MCF 10A (cell line): ENCODE measurements around the gene GAPT. TPM values are rescaled to one million over a fixed set of nuclear protein-coding genes. Genes with fewer than 3 reads are reported as not detected.

Source experiments
- BruUV-seq: library from RNA; stranded (reverse); fragments of 400-500 nt; replicated peaks from 2 replicates; lab custom pipeline; 2021; lab: Mats Ljungman, UMichigan
- CTCF ChIA-PET: fragments of 300-600 bp; sonication (Branson Sonifier 250); formaldehyde crosslinking; extraction: SDS; loops from one replicate; lab custom pipeline; 2021; ENCODE audit warnings: antibody characterized with exemption, inconsistent platforms; lab: Yijun Ruan, JAX
- POLR2A ChIA-PET: fragments of 300-600, 350-650 bp; sonication (Branson Sonifier 250); formaldehyde crosslinking; extraction: SDS; loops from one replicate; lab custom pipeline; 2020; ENCODE audit warnings: antibody characterized with exemption, inconsistent platforms; lab: Yijun Ruan, JAX
- DNase-seq: peaks from one replicate; pipeline ENCODE4 v3.0.0-alpha.2; 2018; ENCODE audit not compliant: unreplicated experiment
- H3K27ac Mint-ChIP-seq: one replicate; pipeline ENCODE4 v1.8.0; 2022; ENCODE audit warnings: mild to moderate bottlenecking, low read depth, mixed read lengths; ENCODE audit not compliant: unreplicated experiment
- H3K27me3 Mint-ChIP-seq: one replicate; pipeline ENCODE4 v1.8.0; 2022; ENCODE audit warnings: mixed read lengths; ENCODE audit not compliant: insufficient read depth, unreplicated experiment
- H3K36me3 Mint-ChIP-seq: one replicate; pipeline ENCODE4 v1.8.0; 2022; ENCODE audit warnings: mild to moderate bottlenecking, moderate library complexity, mixed read lengths; ENCODE audit not compliant: insufficient read depth, unreplicated experiment
- H3K4me1 Mint-ChIP-seq: one replicate; pipeline ENCODE4 v1.8.0; 2022; ENCODE audit warnings: mixed read lengths; ENCODE audit not compliant: insufficient read depth, unreplicated experiment
- H3K4me3 Mint-ChIP-seq: one replicate; pipeline ENCODE4 v1.8.0; 2022; ENCODE audit warnings: mild to moderate bottlenecking, moderate library complexity, mixed read lengths; ENCODE audit not compliant: unreplicated experiment
- H3K9me3 Mint-ChIP-seq: one replicate; pipeline ENCODE4 v1.8.0; 2022; ENCODE audit warnings: mixed read lengths; ENCODE audit not compliant: unreplicated experiment
- intact Hi-C: fragments of 100-400 bp; cut with micrococcal nuclease; formaldehyde crosslinking; loops from 2 replicates; pipeline ENCODE4 v1.14.1; 2022
- total RNA-seq: library from RNA; stranded (reverse); gene quantifications from 2 replicates; pipeline ENCODE4 v1.2.3, GENCODE V29; 2022
- TF ChIP-seq, protein P1 (sequence below): fragments of 200-600 bp; IDR thresholded peaks from one replicate; pipeline ENCODE4 v1.8.0; 2022; ENCODE audit warnings: antibody characterized with exemption, mild to moderate bottlenecking; ENCODE audit not compliant: unreplicated experiment

The GAPT gene
- total RNA-seq, 1 experiment from 2014 or later = not detected

DNA sequence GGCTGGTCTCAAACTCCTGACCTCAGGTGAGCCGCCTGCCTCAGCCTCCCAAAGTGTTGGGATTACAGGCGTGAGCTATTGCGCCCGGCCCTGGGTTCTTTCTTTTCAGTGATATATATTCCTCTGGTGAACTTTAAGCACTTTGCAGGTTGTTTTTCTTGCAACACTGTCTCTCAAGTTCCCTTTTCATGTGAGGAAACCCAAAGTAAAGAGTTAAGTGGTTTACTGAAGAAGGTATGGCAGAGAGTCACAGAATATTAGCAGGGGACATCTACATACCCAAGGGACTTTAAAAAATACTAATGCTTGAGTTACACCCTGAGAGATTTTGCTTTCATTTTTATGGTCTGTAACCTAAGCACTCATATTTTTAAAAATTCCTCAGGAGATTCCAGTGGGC is 6.7 kb upstream of the GAPT start:
- Mint-ChIP-seq H3K36me3 (no peaks in the 10 kb centered on the region), H3K27ac (no peak overlapping the region), H3K9me3 (no peaks in the 10 kb centered on the region), H3K4me3 (no peak overlapping the region), H3K27me3 (peaks cover 27% of the 10 kb centered on the region), H3K4me1 (no peaks in the 10 kb centered on the region)
- intact Hi-C loops = no loop called here
- no peak for DNase-seq
- no TSS peak for BruUV-seq
- TF ChIP-seq, protein P1, sequence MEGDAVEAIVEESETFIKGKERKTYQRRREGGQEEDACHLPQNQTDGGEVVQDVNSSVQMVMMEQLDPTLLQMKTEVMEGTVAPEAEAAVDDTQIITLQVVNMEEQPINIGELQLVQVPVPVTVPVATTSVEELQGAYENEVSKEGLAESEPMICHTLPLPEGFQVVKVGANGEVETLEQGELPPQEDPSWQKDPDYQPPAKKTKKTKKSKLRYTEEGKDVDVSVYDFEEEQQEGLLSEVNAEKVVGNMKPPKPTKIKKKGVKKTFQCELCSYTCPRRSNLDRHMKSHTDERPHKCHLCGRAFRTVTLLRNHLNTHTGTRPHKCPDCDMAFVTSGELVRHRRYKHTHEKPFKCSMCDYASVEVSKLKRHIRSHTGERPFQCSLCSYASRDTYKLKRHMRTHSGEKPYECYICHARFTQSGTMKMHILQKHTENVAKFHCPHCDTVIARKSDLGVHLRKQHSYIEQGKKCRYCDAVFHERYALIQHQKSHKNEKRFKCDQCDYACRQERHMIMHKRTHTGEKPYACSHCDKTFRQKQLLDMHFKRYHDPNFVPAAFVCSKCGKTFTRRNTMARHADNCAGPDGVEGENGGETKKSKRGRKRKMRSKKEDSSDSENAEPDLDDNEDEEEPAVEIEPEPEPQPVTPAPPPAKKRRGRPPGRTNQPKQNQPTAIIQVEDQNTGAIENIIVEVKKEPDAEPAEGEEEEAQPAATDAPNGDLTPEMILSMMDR = no peak
- CTCF ChIA-PET = no interaction called here
- POLR2A ChIA-PET = no interaction called here

DNA sequence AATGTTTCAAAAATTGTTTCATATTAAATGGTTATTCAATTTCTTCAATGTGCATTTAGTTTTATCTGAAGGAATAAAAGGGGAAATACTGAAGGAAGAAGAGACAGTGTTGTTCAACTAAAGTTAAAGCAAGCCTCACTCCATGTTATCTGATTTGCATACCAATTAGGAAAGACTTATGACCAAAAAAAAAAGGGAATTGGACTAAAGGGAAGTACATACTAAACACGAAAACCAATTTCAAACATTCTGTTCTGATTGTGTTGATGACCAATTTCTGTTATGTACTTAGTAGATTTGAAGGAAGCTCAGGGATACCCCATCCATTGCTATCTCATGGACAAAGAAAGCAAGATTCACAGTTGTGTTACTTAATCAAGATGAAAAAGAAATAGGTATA is 4.9 kb upstream of the GAPT start:
- no peak overlapping the region for H3K4me3 Mint-ChIP-seq
- ChIA-PET POLR2A (no interaction called here), CTCF (interaction anchor here (0.7 to 1.7 kb wide), 5 partner anchors 11 to 952 kb away, joined by 3 to 11 read pairs (median 3); no protein-coding TSS in a partner anchor)
- H3K4me1 Mint-ChIP-seq = no peaks in the 10 kb centered on the region
- intact Hi-C loops = no loop called here
- no peaks in the 10 kb centered on the region for H3K9me3 Mint-ChIP-seq
- peaks cover 45% of the 10 kb centered on the region for H3K27me3 Mint-ChIP-seq
- TF ChIP-seq, protein P1 = no peak
- no peak for DNase-seq
- no TSS peak for BruUV-seq
- no peaks in the 10 kb centered on the region for H3K36me3 Mint-ChIP-seq
- no peak overlapping the region for H3K27ac Mint-ChIP-seq

DNA sequence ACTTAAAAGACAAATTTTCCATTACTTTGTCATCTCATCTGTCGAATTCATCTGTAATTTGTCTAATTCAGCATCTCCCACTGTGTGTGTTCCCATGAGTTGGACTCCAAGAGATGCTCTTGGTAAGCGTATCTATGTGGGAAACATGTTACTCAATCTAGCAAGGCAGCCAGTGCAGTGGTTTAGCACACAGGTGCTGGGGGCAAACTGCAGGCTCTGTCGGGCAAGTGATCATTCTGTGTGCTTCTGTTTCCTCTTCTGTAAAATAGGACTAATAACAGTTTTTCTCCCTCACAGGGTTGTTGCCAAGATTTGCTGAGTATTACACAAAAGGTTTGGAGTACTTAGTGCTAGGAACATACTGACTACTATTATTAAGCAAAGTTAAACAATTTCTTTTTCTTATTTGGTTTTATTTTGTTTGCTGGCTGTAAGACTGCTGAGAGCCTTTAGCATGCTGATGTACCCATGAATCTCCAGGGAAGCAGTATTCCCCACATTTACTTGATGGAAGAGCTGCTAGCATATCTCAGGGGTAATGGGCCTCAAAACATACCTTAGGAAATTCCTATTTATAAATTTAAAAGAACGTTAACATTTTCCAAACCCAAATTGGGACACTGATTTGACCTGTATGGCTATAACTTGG is 709 bp upstream of the GAPT start:
- Mint-ChIP-seq H3K9me3 (no peaks in the 10 kb centered on the region), H3K27me3 (peaks cover 66% of the 10 kb centered on the region), H3K4me3 (no peak overlapping the region), H3K36me3 (no peaks in the 10 kb centered on the region), H3K27ac (no peak overlapping the region), H3K4me1 (no peaks in the 10 kb centered on the region)
- TF ChIP-seq, protein P1 = no peak
- no TSS peak for BruUV-seq
- intact Hi-C loops = no loop called here
- ChIA-PET POLR2A (interaction anchor here (0.8 kb wide), 1 partner anchor 299 kb away, joined by 3 read pairs; no protein-coding TSS in a partner anchor), CTCF (interaction anchor here (1.4 kb wide), 1 partner anchor 11 kb away, joined by 3 read pairs; no protein-coding TSS in a partner anchor)
- no peak for DNase-seq

DNA sequence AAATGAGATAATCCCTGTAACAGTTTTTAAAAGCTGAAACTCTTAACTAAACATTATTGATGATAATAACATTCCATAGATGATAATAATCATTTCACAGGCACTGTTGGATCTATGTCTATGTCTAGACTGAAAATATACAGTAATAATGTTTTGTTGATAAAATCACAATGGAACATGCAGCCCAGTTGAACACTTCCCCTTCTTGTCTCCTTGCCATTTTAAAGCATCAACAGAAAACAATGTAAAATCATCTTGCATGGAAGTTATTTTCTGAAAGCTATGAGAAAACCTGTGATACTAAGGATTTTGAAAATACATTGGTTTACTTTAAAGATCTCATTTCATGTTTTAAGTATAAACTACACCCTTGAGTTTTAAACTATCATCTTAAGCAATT is 1.9 kb downstream of the GAPT start:
- DNase-seq = no peak
- Mint-ChIP-seq H3K4me1 (no peaks in the 10 kb centered on the region), H3K4me3 (no peak overlapping the region), H3K36me3 (no peaks in the 10 kb centered on the region), H3K9me3 (no peaks in the 10 kb centered on the region), H3K27me3 (peaks cover 77% of the 10 kb centered on the region), H3K27ac (no peak overlapping the region)
- TF ChIP-seq, protein P1 = no peak
- ChIA-PET CTCF (interaction anchor here (0.5 kb wide), 1 partner anchor 323 kb away, joined by 3 read pairs; no protein-coding TSS in a partner anchor), POLR2A (no interaction called here)
- no TSS peak for BruUV-seq
- intact Hi-C loops = no loop called here
